BLaER1 (cell line): ENCODE measurements around the gene USP12.

ENCODE experiments used
- H3K27ac ChIP-seq: shearing (Covaris generic); formaldehyde crosslinking; 2 replicates; pipeline ENCODE4 v1.8.1; 2022
- H3K27me3 ChIP-seq: shearing (Covaris generic); formaldehyde crosslinking; 2 replicates; pipeline ENCODE4 v1.8.1; 2022
- H3K36me3 ChIP-seq: shearing (Covaris generic); formaldehyde crosslinking; 2 replicates; pipeline ENCODE4 v1.8.1; 2022
- H3K4me1 ChIP-seq: shearing (Covaris generic); formaldehyde crosslinking; 2 replicates; pipeline ENCODE4 v1.8.1; 2022
- H3K4me2 ChIP-seq: shearing (Covaris generic); formaldehyde crosslinking; 2 replicates; pipeline ENCODE4 v1.8.1; 2022
- H3K4me3 ChIP-seq: shearing (Covaris generic); formaldehyde crosslinking; 2 replicates; pipeline ENCODE4 v1.8.1; 2022
- H3K9ac ChIP-seq: shearing (Covaris generic); formaldehyde crosslinking; 2 replicates; pipeline ENCODE4 v1.8.1; 2022
- H3K9me3 ChIP-seq: shearing (Covaris generic); formaldehyde crosslinking; 2 replicates; pipeline ENCODE4 v1.8.1; 2022
- H4K20me1 ChIP-seq: shearing (Covaris generic); formaldehyde crosslinking; 2 replicates; pipeline ENCODE4 v1.8.1; 2022
- Cebpa-rat ChIP-seq: shearing (Covaris generic); IDR thresholded peaks from 2 replicates; pipeline ENCODE4 v1.8.1; 2022

Gene USP12

DNA sequence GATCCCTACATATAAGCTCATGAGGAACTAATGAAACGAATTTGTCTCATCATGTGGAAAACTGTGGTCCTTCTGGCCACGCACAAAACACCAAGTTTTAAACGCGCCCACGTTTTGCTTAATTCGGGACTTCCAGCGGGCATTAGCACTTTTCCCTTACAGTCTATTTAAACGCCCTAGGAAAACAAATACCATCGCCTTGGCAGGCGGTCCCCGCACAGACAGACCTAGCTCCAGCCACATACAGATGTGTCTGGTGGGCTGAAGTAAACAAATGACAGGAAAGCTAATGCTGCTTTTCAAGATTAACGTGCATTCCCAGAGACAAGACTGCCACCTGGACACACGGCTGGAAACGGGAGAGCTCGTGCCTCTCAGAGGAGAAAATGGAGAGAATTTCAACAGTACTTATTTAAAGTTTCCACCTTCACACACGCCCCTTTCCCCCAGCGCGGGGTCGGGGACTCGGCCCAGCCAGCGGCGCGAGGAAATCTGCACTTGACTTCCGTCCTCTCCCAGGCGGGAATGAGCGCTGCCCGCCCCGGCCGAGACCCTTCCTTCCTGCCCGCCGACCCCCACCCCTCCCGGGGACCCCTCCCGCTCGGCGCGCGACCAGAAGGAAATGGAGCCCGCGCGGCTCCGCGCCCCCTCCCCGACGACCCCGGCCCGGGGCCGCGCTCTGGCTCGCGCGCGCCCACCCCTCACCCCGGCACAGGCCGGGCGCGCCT, 931 bp downstream of the USP12 start:
- peaks cover 51% of the 10 kb centered on the region for H4K20me1 ChIP-seq
- peak overlapping the region; percentile 83 for H3K27ac ChIP-seq
- H3K9me3 ChIP-seq = no peaks in the 10 kb centered on the region
- H3K4me1 ChIP-seq = peaks cover 36% of the 10 kb centered on the region
- H3K4me2 ChIP-seq = peak overlapping the region; percentile 91
- no peak for TF ChIP-seq Cebpa-rat
- H3K27me3 ChIP-seq = no peaks in the 10 kb centered on the region
- peak overlapping the region; percentile 87 for H3K9ac ChIP-seq
- H3K4me3 ChIP-seq = peak overlapping the region; percentile 83
- H3K36me3 ChIP-seq = no peaks in the 10 kb centered on the region

DNA sequence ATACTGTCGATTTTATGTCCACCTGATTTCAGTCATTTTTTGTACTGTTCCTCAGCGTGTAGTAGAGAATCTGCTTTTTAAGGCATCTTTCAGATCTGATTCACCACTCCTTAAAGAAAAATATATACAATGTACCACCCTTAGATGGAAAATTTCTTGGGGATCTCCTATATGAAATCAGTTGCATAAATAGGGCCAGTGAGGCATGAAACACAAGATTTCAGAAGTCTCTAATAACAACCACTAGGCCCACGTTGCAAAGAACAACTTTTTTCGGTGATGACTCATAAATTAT, 1.4 kb downstream of the USP12 start:
- peak overlapping the region; percentile 83 for H3K4me3 ChIP-seq
- no peak overlapping the region for H3K27ac ChIP-seq
- H3K4me1 ChIP-seq = peaks cover 36% of the 10 kb centered on the region

DNA sequence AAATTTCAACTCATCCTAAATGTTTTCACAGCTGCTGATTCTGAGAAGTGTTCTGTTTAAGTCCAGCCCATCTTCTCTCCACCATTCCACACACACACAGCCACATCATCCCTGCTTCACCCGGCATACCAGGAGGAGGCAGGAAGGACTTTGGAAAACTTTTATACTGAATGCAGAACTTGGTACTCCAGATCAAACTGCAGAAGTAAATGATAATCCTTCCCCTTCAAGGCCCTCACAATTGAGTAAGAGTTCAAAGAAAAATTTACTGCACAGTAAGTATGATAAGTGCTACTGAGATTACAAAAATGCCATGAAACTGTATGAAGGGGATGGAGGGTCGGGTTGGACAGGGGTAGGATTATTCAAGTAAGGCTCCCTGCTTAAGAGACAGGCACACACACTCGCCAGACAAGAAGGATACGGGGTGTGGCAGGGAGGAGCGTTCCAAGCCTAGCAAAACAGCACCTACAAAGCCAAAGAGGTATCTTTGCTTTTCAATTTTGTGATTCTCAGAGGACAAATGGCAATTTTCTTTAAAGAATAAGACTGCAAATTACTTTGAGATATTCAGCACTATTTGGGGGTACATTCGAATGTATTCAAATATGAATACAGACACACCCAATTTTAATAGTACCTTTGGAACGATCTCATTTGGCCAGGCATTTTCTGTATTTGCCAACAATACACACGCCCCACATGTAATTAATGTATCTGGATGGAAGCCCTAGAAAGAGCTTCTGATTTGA, 2.5 kb downstream of the USP12 start:
- no peak overlapping the region for H3K27ac ChIP-seq
- H3K36me3 ChIP-seq = no peaks in the 10 kb centered on the region
- no peak overlapping the region for H3K9ac ChIP-seq
- TF ChIP-seq Cebpa-rat = no peak
- H4K20me1 ChIP-seq = peaks cover 67% of the 10 kb centered on the region
- H3K27me3 ChIP-seq = no peaks in the 10 kb centered on the region
- peaks cover 36% of the 10 kb centered on the region for H3K4me1 ChIP-seq
- no peaks in the 10 kb centered on the region for H3K9me3 ChIP-seq
- no peak overlapping the region for H3K4me3 ChIP-seq
- peak overlapping the region; percentile 91 for H3K4me2 ChIP-seq

More for the DNA sequence above, 1.4 kb downstream of the USP12 start:
- H3K9me3 ChIP-seq = no peaks in the 10 kb centered on the region
- H3K9ac ChIP-seq = peak overlapping the region; percentile 87
- no peaks in the 10 kb centered on the region for H3K36me3 ChIP-seq
- H3K27me3 ChIP-seq = no peaks in the 10 kb centered on the region
- H4K20me1 ChIP-seq = peaks cover 56% of the 10 kb centered on the region
- H3K4me2 ChIP-seq = peak overlapping the region; percentile 91
- no peak for TF ChIP-seq Cebpa-rat

DNA sequence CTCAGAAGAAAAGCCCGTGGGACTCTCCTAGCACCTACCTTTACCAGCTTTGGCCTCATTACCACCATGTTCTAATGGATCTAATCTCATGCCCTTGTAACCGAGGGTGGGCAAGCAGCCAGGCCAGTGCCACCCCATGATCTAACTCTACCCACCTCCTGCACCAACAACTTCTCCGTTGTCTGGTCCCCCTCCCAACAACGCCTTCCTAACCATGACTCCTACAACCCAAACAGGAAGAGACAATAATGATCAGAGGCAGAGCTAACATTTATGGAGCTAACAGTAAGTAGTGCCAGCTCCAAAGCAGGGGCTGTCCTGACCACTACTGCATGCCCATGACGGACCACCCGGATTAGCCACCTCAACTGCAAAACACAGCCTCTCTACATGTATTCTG, 3.5 kb downstream of the USP12 start:
- H3K9ac ChIP-seq = no peak overlapping the region
- peak overlapping the region; percentile 41; the same call in 1 of the 2 replicates for H3K4me2 ChIP-seq
- H4K20me1 ChIP-seq = peaks cover 77% of the 10 kb centered on the region
- H3K27ac ChIP-seq = no peak overlapping the region
- H3K27me3 ChIP-seq = no peaks in the 10 kb centered on the region
- no peaks in the 10 kb centered on the region for H3K36me3 ChIP-seq
- no peak for TF ChIP-seq Cebpa-rat
- no peaks in the 10 kb centered on the region for H3K9me3 ChIP-seq
- peaks cover 34% of the 10 kb centered on the region for H3K4me1 ChIP-seq
- no peak overlapping the region for H3K4me3 ChIP-seq

GRCh38 chr13:27166313-27166712, 5.3 kb downstream of the USP12 start:
- Histone ChIP-seq H3K4me3 (no peak overlapping the region), H3K4me2 (no peak overlapping the region), H3K9me3 (no peaks in the 10 kb centered on the region), H3K36me3 (no peaks in the 10 kb centered on the region), H3K27me3 (no peaks in the 10 kb centered on the region), H3K9ac (no peak overlapping the region), H3K4me1 (peaks cover 25% of the 10 kb centered on the region), H4K20me1 (peaks cover 81% of the 10 kb centered on the region), H3K27ac (no peak overlapping the region)
- TF ChIP-seq Cebpa-rat = no peak

GRCh38 chr13:27161980-27162379, 9.6 kb downstream of the USP12 start:
- no peak overlapping the region for H3K4me3 ChIP-seq
- H3K27me3 ChIP-seq = no peaks in the 10 kb centered on the region
- H3K27ac ChIP-seq = no peak overlapping the region
- peaks cover 78% of the 10 kb centered on the region for H4K20me1 ChIP-seq
- H3K4me1 ChIP-seq = no peaks in the 10 kb centered on the region
- H3K4me2 ChIP-seq = no peak overlapping the region
- no peak overlapping the region for H3K9ac ChIP-seq
- TF ChIP-seq Cebpa-rat = no peak
- H3K9me3 ChIP-seq = peaks cover 28% of the 10 kb centered on the region
- 0 out of 2 replicates have a peak, but pooled peaks cover 4% of the 10 kb centered on the region for H3K36me3 ChIP-seq

- Histone ChIP-seq H3K4me1 (no peaks in the 10 kb centered on the region), H3K36me3 (0 out of 2 replicates have a peak, but pooled peaks cover 4% of the 10 kb centered on the region), H3K4me2 (no peak overlapping the region), H3K27me3 (no peaks in the 10 kb centered on the region), H3K9ac (no peak overlapping the region), H3K4me3 (no peak overlapping the region), H3K9me3 (peaks cover 34% of the 10 kb centered on the region), H3K27ac (no peak overlapping the region), H4K20me1 (peaks cover 78% of the 10 kb centered on the region)
- TF ChIP-seq Cebpa-rat = no peak
These were observed 10.2 kb downstream of the USP12 start for GRCh38 chr13:27161423-27161822.

DNA sequence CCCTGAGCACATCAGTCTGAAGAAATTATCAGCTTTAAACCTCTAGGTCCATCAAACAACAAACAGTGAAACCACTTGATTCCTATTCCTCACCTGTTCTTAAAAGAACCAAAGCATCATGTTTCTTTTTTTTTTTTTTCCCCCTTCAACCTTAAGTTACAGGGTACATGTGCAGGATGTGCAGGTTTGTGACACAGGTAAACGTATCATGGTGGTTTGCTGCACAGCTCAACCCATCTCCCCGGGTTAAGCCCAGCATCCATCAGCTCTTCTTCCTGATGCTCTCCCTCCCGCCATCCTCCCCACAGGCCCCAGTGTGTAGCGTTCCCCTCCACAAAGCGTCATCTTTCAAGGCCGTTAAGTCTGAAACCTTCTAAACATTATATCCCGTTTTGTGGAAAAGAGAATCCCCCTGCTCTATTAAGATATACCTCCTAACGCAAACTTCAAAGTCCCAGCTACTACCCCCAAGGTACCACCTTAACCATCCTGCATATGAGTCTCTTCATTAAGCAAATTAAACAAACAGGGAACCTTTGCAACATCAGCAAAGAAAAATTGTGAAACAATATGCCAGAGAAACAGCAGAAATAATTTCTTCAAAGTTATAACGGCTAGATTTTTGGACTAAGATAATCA, 10.8 kb downstream of the USP12 start:
- Histone ChIP-seq H3K27me3 (no peaks in the 10 kb centered on the region), H3K4me3 (no peak overlapping the region), H3K9ac (no peak overlapping the region), H3K36me3 (0 out of 2 replicates have a peak, but pooled peaks cover 4% of the 10 kb centered on the region), H3K4me2 (no peak overlapping the region), H3K4me1 (no peaks in the 10 kb centered on the region), H3K27ac (no peak overlapping the region), H3K9me3 (peaks cover 39% of the 10 kb centered on the region), H4K20me1 (peaks cover 77% of the 10 kb centered on the region; the same call in 1 of the 2 replicates)
- no peak for TF ChIP-seq Cebpa-rat

DNA sequence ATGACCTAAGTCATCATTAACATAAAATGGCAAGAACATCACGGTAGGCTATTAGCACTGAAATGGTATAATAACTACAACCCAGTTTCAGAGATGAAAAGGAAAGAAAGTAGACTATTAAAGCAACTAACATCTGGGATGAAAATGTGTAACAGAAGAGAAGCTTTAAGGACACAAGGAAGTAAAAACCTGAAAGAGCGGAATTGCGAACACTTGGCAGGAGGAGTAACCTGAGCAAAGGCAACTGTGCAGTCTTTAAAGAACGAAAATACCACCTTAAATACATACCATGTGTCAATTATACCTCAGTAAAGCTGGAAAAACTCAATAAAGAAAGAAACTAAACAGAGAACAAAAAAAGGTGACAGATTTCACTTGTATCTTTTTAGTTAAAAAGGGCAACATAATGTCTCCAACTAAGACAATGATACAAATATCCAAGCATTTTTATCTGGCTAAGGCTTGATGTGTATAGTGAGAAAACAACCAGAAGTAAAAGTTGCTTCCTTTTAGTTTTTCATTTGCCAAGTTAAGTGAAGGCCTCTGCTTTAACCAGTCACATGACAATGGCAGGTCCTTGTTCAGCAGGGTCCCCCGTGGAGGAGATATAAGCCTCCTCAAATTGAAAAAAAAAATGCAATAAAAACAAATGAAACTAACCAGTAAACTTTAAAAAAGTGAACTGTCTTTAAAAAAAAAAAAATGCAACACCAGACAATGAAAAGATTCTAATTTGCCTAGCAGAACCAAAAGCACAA, 11.6 kb downstream of the USP12 start:
- Histone ChIP-seq H3K9me3 (peaks cover 39% of the 10 kb centered on the region), H3K4me3 (no peak overlapping the region), H3K9ac (no peak overlapping the region), H3K4me2 (no peak overlapping the region), H3K27ac (no peak overlapping the region), H3K36me3 (0 out of 2 replicates have a peak, but pooled peaks cover 4% of the 10 kb centered on the region), H4K20me1 (peaks cover 71% of the 10 kb centered on the region; the same call in 1 of the 2 replicates), H3K27me3 (no peaks in the 10 kb centered on the region), H3K4me1 (no peaks in the 10 kb centered on the region)
- TF ChIP-seq Cebpa-rat = no peak
